Measurements from ENCODE around the gene PMPCB.
A peak's percentile ranks its signal among the peaks of the same experiment; 100 is the strongest.

PMPCB gene

DNA sequence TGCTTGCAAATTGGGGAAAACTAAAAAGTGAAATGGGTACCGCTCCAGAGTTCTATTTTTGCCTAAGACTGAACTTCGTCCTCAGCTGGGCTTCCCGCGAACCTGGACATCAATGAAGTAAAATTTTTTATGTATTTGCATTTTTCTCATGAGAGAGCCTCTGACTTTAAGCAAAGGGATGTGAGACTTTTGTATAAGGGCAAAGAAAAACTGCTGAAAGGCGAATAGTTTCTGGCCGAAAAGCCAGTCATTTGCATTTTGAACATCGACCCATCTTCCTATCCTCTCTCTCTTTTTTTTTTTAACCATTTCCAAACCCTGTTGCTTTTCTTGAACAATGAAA, 573 bp downstream of the PMPCB start:
- Mint-ChIP-seq H3K27ac (peak overlapping the region; percentile 93), H3K36me3 (ENCODE audit: low read depth) (peaks cover 50% of the 10 kb centered on the region), H3K27me3 (no peaks in the 10 kb centered on the region), H3K9me3 (no peaks in the 10 kb centered on the region), H3K4me3 (peak overlapping the region; percentile 90), H3K4me1 (ENCODE audit: low read depth) (peaks cover 55% of the 10 kb centered on the region)
- no peak for DNase-seq

DNA sequence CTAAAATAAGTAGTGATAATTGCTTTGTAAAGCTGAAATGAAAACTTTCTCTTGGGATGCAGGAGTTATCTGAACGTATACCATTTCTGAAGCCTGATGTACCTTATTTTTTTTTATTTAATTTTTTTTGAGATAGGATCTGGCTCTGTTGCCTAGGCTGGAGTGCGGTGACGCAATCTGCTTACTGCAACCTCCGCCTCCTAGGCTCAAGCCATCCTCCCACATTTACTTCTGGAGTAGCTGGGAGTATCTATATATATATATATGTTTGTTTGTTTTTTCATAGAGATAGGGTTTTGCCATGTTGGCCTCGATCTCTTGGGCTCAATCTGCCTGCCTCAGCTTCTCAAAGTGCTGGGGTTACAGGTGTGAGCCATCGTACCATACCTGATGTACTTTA, 2.4 kb downstream of the PMPCB start:
- no peaks in the 10 kb centered on the region for H3K9me3 Mint-ChIP-seq
- H3K4me3 Mint-ChIP-seq = no peak overlapping the region
- H3K27me3 Mint-ChIP-seq = no peaks in the 10 kb centered on the region
- peaks cover 67% of the 10 kb centered on the region for H3K36me3 Mint-ChIP-seq (ENCODE audit: low read depth)
- no peak for DNase-seq
- H3K4me1 Mint-ChIP-seq (ENCODE audit: low read depth) = peaks cover 70% of the 10 kb centered on the region
- no peak overlapping the region for H3K27ac Mint-ChIP-seq

DNA sequence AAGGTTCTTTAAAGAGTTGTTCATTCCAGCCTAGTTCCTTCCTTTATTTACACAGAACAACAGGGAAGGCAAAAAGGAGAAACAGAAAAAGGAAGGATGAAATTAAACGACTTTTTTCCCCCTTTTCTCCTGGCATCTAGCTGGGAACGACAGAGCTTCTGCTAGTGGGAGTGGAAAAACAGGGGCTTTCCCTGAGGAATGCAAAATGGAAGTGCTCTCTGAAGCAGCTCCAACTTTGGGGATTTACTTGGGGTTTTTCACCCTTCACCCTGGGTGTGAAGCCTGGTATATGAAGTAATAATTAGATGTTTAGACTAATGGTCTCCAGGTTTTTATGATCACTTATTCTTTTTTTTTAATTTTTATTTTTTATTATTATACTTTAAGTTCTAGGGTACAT, 4.2 kb downstream of the PMPCB start:
- Mint-ChIP-seq H3K9me3 (peaks cover 2% of the 10 kb centered on the region), H3K4me3 (no peak overlapping the region), H3K27me3 (no peaks in the 10 kb centered on the region), H3K27ac (peak overlapping the region; percentile 53), H3K4me1 (ENCODE audit: low read depth) (peaks cover 73% of the 10 kb centered on the region), H3K36me3 (ENCODE audit: low read depth) (peaks cover 83% of the 10 kb centered on the region)
- DNase-seq = no peak

DNA sequence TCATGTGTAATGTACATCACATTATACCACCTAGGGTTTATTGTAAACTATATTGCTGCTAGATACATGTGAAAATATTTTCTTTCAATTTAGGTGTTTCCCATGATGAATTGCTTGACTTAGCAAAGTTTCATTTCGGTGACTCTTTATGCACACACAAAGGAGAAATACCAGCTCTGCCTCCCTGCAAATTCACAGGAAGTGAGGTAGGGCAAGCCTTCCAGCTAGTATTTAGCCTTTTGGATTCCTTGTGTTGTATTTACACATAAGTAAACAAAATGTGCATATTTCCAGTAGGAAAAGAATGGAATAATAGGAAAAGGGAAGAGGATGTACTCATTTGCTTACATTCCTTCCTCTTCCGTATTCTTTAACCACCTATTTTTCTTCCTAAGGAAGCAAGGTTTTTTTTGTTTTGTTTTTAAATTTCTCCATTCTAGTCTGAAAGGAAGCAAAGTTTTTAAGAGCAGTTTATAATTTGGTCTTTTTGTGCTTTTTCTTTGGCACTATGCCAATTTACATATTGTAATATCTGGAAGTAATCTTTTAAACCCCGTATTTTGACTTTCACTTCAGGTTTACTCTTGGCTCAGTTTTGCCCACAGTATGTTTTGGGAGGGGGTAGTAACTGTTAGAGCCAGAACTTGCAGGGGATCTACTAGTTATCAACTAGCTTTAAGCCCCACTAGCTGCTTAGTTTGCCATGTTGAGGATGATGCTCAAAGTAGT, 10.4 kb downstream of the PMPCB start:
- H3K4me3 Mint-ChIP-seq = no peak overlapping the region
- H3K36me3 Mint-ChIP-seq (ENCODE audit: low read depth) = peaks cover 94% of the 10 kb centered on the region
- peak overlapping the region; percentile 62 for H3K27ac Mint-ChIP-seq
- H3K4me1 Mint-ChIP-seq (ENCODE audit: low read depth) = peaks cover 39% of the 10 kb centered on the region
- no peaks in the 10 kb centered on the region for H3K27me3 Mint-ChIP-seq
- DNase-seq = no peak
- peaks cover 2% of the 10 kb centered on the region for H3K9me3 Mint-ChIP-seq

DNA sequence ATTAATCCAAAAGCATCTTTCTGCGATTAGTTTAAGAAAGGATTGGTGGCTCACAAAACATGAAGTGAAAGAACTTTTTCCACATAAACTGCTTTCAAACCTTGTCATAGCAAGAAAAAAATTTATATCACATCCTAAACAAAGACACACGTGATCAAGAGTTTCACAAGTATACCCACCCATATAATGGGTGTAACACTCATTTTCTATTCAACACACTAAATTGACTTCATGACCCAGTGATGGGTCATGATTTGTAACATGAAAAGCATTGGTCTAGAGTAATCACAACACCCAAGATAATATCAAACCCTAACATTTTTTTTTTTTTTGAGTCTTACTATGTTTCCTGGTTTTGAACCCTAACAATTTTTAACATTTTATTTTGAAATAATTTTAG, 17.6 kb downstream of the PMPCB start:
- peak overlapping the region; percentile 50 for H3K27ac Mint-ChIP-seq
- H3K9me3 Mint-ChIP-seq = no peaks in the 10 kb centered on the region
- H3K4me3 Mint-ChIP-seq = no peak overlapping the region
- H3K27me3 Mint-ChIP-seq = no peaks in the 10 kb centered on the region
- peaks cover 100% of the 10 kb centered on the region for H3K36me3 Mint-ChIP-seq (ENCODE audit: low read depth)
- no peak for DNase-seq
- peaks cover 14% of the 10 kb centered on the region for H3K4me1 Mint-ChIP-seq (ENCODE audit: low read depth)

DNA sequence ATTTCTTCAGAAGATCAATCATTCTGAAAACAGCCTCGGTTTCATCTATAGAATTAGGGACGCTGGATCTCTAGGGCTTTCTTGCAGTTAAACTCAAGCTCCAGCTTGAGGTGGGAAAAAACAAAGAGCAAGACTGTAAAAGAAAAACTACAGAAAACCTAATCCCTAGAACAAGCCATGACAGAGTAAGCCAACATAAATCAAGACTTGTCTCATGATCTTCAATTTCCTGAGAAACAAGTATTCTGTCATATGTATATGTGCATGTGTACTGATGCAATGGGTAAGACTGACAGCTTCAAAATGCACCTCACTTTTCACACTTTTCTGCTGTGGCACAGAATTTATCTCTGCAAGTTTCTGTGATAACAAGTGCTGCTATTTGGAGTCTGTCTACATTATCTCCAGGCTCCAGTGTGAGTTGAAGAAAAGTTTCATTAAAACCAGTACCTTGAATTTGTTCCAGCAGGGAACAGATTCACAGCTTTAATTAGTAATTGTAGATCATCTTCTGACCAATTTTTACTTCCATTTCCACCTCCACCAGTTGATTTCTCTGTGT, 19.2 kb downstream of the PMPCB start:
- no peak for DNase-seq
- Mint-ChIP-seq H3K9me3 (no peaks in the 10 kb centered on the region), H3K36me3 (ENCODE audit: low read depth) (peaks cover 98% of the 10 kb centered on the region), H3K4me3 (no peak overlapping the region), H3K27me3 (no peaks in the 10 kb centered on the region), H3K4me1 (ENCODE audit: low read depth) (peaks cover 11% of the 10 kb centered on the region), H3K27ac (peak overlapping the region; percentile 80)

DNA sequence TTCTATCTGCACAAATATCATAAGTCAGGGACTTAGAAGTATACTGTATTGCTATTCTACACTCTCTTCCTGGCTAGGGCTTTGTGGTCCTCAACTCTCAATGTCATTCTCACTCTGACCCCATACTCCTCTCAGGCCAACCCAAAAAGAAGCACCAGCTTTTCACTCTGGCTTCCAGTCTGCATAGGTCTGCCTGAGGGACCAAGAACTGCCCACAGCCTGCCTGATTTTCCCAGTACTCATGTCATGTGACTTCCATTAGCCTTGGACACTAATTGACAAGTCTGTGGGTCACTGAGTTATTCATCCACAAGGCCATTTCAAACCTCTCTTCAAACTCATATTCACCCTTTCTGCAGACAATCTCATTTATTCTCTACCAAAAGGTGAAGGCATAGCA, 19.8 kb downstream of the PMPCB start:
- no peak for DNase-seq
- H3K9me3 Mint-ChIP-seq = no peaks in the 10 kb centered on the region
- peaks cover 11% of the 10 kb centered on the region for H3K4me1 Mint-ChIP-seq (ENCODE audit: low read depth)
- no peaks in the 10 kb centered on the region for H3K27me3 Mint-ChIP-seq
- peaks cover 97% of the 10 kb centered on the region for H3K36me3 Mint-ChIP-seq (ENCODE audit: low read depth)
- H3K4me3 Mint-ChIP-seq = no peak overlapping the region
- peak overlapping the region; percentile 80 for H3K27ac Mint-ChIP-seq

DNA sequence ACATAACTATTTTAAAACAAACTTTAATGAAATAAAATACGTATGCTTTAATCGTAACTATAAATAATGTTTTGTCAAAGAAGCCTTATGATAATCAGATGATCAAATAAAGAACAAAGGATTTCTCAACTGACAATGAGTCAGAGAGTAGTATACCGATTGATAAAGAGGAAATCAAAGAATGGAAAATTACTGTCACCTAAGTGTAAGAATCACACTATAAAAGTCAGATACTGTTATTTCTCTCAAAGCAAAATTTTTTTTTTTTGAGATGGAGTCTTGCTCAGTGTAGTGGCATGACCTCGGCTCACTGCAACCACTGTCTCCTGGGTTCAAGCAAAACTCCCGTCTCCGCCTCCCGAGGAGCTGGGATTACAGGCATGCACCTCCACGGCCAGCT, 28.5 kb downstream of the PMPCB start:
- Mint-ChIP-seq H3K27ac (peak overlapping the region; percentile 95), H3K4me3 (peak overlapping the region; percentile 31), H3K4me1 (ENCODE audit: low read depth) (peaks cover 27% of the 10 kb centered on the region), H3K36me3 (ENCODE audit: low read depth) (peaks cover 84% of the 10 kb centered on the region), H3K9me3 (no peaks in the 10 kb centered on the region), H3K27me3 (no peaks in the 10 kb centered on the region)
- no peak for DNase-seq

DNA sequence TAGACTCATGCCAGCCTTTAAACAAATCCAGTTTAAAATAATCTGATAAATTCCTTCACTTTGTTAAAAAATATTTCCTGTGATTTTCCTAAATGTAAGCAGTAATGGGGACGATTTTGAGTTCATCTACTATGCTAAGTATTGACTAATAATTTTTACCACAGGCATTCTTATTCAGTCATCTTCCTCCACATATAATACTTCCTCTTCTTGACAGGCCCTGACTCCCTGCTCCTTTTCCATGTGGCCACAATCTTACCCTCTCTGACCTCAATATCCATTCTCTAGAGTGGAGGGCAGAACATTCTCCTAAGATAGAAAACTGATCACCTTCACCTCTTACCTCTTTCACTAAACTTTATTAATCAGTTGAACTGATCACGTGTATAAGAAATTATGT, 39.5 kb downstream of the PMPCB start:
- Mint-ChIP-seq H3K27ac (no peak overlapping the region), H3K4me1 (ENCODE audit: low read depth) (peaks cover 36% of the 10 kb centered on the region), H3K27me3 (no peaks in the 10 kb centered on the region), H3K4me3 (no peak overlapping the region), H3K9me3 (no peaks in the 10 kb centered on the region), H3K36me3 (ENCODE audit: low read depth) (peaks cover 88% of the 10 kb centered on the region)
- DNase-seq = no peak

DNA sequence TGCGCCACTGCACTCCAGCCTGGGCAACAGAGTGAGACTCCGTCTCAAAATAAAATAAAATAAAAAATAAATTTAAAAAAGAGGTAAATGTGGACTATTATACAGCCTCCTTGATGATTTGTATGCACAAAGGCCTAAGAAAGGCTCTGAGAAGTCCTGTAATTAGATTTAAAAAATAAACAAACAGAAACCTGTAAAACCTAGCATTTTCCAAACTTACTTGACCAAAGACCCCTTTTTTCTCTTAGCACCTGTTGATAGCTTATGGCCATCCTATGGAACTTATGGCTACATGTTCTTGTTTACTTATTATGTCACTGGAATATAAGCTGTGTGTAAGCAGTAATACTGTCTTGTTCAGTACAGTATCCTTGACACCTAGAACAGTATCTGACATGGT, 41.6 kb downstream of the PMPCB start:
- no peak overlapping the region for H3K4me3 Mint-ChIP-seq
- H3K4me1 Mint-ChIP-seq (ENCODE audit: low read depth) = peaks cover 41% of the 10 kb centered on the region
- H3K27ac Mint-ChIP-seq = peak overlapping the region; percentile 42
- DNase-seq = no peak
- no peaks in the 10 kb centered on the region for H3K27me3 Mint-ChIP-seq
- no peaks in the 10 kb centered on the region for H3K9me3 Mint-ChIP-seq
- H3K36me3 Mint-ChIP-seq (ENCODE audit: low read depth) = peaks cover 89% of the 10 kb centered on the region

DNA sequence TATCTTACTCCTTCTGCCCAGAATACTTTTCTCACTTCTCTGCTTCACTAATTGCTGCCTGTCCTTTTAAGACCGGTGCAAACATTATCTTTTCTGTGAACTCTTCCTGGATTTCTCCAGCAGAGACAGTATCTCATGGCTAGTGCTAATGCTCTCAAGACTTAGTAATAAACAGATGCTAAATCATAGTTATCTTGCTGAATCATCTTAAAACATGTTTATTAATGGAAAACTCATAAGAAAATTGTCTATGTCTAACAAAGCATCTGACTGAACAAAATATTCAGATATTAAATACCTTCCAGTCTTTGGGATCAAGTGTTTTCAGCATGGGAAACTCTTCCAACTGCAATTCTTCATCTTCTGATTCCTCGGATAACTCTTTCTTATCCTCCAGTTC, 44.2 kb downstream of the PMPCB start:
- DNase-seq = no peak
- Mint-ChIP-seq H3K27ac (peak overlapping the region; percentile 79), H3K9me3 (no peaks in the 10 kb centered on the region), H3K4me1 (ENCODE audit: low read depth) (peaks cover 55% of the 10 kb centered on the region), H3K36me3 (ENCODE audit: low read depth) (peaks cover 76% of the 10 kb centered on the region), H3K4me3 (peak overlapping the region; percentile 90), H3K27me3 (no peaks in the 10 kb centered on the region)

DNA sequence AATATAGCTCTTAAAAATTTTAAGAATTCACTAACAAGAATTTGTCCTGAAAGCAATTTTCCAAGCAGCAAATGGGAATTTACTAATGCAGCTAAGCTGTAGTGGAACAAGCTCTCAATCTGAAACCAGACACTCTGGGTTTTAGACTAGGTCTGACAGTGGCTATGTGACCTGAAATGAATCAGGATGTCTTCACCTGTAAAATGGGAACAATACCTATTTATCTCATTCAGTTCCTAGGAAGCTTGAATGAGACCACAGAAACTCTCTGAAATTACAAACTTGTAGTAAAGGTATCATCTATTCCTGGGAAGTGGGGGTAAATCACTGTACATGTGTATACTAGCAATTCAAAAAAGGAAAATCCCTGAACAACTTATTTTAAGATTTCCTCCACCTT, 46.1 kb downstream of the PMPCB start:
- no peaks in the 10 kb centered on the region for H3K9me3 Mint-ChIP-seq
- DNase-seq = no peak
- H3K36me3 Mint-ChIP-seq (ENCODE audit: low read depth) = peaks cover 70% of the 10 kb centered on the region
- H3K4me3 Mint-ChIP-seq = peak overlapping the region; percentile 90
- no peaks in the 10 kb centered on the region for H3K27me3 Mint-ChIP-seq
- H3K27ac Mint-ChIP-seq = peak overlapping the region; percentile 99
- peaks cover 58% of the 10 kb centered on the region for H3K4me1 Mint-ChIP-seq (ENCODE audit: low read depth)

DNA sequence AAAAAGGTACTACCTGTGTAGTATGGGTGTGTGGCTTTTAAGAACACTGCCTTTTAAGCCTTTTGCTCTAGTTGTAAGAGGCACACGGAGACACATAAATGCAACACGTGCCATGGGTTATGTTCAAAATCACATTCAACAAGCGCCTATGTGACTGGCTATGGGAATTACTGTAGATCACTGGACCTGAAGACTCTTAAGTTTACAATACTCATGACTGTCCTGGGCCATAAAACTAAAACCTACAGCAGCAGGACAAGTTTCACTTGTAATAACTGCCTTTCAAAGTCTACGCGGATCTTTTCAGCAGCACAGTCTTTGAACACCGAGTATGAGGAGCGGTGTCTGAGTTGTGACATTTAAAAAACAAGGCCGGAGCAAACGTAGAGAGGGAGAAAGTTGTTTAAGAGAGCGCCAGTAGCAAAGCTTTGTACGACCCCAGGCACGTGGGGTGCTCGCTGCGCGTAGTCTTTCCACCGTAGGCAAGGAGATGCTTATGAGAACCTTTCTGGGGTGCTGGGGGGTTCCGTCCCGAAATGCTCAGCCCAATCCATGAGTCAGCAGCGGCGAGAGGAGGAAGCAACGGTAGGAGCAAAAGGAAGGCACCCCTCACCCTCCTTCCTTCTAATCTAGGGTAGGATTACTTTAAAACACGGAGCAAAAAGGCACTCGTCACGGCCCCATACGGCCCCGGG, 46.7 kb downstream of the PMPCB start:
- Mint-ChIP-seq H3K4me1 (ENCODE audit: low read depth) (peaks cover 61% of the 10 kb centered on the region), H3K9me3 (no peaks in the 10 kb centered on the region), H3K4me3 (peak overlapping the region; percentile 90), H3K27me3 (no peaks in the 10 kb centered on the region), H3K36me3 (ENCODE audit: low read depth) (peaks cover 74% of the 10 kb centered on the region), H3K27ac (peak overlapping the region; percentile 99)
- peak; percentile 66 for DNase-seq

DNA sequence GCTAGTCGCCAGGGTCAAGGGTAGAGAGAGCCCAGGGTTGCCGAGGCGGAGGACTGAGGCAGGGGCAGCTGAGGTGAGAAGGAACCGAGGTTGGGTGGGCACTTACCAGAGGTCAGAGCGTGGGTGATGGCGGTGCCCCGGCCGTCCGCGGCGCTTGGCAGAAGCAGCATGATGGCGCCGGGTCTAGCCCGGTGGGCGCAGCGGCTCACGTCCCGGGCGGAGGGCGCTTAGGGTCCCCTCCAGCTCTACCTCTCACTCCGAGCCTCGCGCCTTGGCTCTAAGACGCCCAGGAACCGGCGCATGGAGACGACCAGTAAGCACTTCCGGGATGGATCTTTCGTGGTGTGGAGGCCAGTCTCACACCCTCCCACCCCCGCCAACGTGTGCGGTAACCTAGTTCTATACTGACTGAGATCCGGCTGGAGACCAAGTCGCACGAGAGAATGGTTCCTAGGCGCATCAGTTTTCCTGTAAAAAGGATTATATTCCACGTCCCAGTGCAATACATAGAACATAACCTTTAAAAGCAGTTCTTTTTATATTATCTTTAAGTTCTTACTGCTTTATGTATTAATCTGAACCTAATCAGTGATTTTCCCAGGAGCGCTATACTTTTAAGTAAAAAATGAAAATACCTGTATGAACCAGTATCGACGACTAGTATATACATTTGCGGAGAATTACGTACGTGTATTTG, 47.4 kb downstream of the PMPCB start, which contains the start of gene DNAJC2:
Gene DNAJC2, minus strand, starts transcription at position 315 of the 697 bp plus-strand sequence. Its CDS starts 145 bp downstream, at position 170.
- no peaks in the 10 kb centered on the region for H3K9me3 Mint-ChIP-seq
- H3K27me3 Mint-ChIP-seq = no peaks in the 10 kb centered on the region
- peak within 1 kb of the TSS; percentile 99 for H3K27ac Mint-ChIP-seq
- peaks cover 61% of the 10 kb centered on the region for H3K4me1 Mint-ChIP-seq (ENCODE audit: low read depth)
- H3K36me3 Mint-ChIP-seq (ENCODE audit: low read depth) = peaks cover 73% of the 10 kb centered on the region
- DNase-seq = peak; percentile 87
- H3K4me3 Mint-ChIP-seq = peak within 1 kb of the TSS; percentile 90
